Brain pericyte (primary cell): ENCODE data around the gene HSPG2.

ENCODE experiments used
- DNase-seq: peaks from one replicate; pipeline ENCODE4 v3.0.0-alpha.2; 2012; ENCODE audit warnings: low read depth, low spot score

The HSPG2 gene

GRCh38 chr1:21879928-21880618 is 57.0 kb downstream of the HSPG2 start:
- no peak for DNase-seq

DNA sequence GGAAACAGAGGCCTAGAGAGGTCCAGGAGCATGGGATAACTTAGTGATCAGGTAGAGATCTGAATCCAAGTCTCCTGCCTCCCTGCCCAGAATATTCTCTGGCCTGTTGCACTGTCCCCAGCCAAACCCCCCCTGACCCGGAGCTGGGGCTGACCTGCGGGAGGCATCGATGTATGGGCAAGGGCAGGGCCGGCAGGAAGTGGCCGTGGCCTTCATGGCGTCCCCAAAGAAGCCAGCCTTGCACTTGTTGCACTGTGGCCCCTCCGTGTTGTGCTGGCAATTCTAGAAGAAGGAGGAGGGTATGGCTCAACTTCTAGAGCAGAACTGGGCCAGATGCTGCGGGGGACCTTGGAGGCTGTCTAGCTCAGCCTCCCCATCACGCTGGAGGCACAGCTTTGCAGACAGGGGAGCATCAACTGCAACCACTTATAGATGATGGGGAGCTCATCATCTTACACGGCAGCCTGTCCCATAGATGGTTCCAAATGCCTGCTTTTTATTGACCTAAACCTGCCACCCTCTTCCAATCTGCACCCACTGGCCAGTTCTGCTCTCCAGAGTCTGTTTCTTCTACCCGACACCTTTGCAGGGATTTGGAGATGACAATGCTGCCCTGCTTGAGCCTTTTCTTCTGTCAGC is 58.2 kb downstream of the HSPG2 start:
- no peak for DNase-seq

DNA sequence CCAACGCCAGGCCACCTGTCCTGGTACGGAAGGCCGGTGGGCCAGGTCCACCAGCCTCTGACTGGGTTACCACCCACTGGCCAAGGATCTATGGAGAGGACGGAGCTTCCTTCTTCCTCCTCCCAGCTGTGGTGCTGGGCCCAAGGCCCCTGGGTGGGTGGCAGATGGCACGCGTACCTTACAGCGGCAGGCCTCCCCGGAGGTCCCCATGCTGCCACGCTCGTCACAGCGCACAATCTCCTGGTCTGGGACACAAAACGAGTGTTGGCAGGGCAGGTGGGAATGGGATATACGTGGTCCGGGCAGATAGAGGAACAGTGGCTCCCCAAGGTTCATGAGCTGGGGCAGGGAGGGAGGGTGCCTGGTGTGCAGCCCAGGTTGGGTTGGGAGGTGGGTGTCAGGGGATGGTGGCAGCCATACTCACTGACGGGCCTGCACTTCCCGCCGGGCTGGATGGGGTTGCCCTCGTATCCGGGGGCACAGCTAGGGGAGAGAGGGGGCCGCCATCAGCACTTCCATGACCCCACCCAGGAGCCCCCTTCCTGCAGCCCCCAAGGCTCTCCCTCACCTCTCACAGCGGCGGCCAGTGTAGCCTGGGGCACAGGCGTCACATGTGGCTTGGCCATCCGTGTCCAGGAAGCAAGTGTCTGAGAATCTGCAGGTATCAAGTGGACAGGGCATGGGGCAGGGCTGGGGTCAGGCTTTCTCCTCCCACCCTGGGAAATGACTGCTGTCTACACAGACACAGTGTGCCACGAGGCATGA is 58.9 kb downstream of the HSPG2 start:
- DNase-seq = no peak

- no peak for DNase-seq
Measured at GRCh38 chr1:21876267-21876666, 60.8 kb downstream of the HSPG2 start.

GRCh38 chr1:21875621-21876063 is 61.5 kb downstream of the HSPG2 start:
- DNase-seq = no peak

DNA sequence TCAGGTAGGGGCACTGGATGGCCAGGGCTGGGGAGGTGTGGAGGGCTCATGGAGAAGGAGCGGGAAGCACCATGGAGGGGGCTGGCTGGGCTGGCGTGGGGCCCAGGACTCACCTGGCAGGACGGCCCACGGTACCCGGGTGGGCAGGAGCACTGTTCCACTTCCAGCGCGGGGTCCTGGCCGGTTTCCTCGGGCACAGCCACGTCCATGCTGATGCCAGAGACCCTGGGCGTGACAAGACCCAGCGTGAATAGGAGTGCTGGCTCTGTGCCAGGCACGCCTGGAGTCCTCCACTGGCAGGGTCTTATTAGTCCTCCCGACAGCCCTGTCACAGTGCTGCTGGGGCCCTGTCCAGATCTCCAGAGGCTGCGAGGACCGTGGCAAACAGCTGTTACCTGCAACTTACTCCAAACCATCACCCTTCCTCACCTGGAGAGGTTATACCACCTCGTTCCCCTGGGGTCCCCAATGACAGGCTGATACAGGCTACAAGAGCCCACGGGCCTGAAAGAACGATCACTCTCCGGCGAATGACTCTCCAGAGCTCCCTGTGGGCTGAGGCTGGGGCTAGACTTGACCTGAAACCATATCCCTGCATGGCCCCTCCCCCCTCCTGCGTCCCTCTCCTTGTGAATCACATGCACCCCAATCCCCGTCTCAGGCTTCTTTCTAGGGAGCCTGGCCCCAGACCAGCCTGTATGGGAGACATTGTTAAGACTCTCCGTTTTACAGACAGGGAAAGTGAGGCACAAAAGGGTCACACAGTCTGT is 62.1 kb downstream of the HSPG2 start:
- DNase-seq = no peak

GRCh38 chr1:21874328-21874727 is 62.8 kb downstream of the HSPG2 start:
- no peak for DNase-seq

DNA sequence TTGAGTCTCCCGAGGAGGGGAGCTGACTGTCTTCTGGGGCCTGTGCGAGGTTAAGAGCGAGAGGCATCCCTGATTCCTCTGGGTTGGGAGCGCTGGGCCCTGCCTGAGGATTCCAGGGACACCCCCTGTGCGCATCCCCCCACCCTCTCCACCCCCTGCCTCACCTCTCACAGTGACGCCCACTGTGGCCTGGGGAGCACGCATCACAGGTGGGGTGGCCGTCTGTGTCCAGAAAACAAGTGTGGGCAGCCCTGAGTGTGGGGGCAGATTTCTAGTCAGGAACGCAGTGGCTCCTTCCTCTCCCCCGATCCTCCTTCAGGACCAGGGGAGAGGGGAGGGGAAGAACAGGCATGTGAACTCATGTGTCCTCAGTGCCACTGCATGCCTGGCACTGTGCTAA is 63.3 kb downstream of the HSPG2 start:
- no peak for DNase-seq

GRCh38 chr1:21873174-21873573 is 63.9 kb downstream of the HSPG2 start:
- no peak for DNase-seq

- DNase-seq = no peak
Measured at GRCh38 chr1:21872445-21873079, 64.5 kb downstream of the HSPG2 start.

GRCh38 chr1:21871943-21872342 is 65.2 kb downstream of the HSPG2 start:
- no peak for DNase-seq

DNA sequence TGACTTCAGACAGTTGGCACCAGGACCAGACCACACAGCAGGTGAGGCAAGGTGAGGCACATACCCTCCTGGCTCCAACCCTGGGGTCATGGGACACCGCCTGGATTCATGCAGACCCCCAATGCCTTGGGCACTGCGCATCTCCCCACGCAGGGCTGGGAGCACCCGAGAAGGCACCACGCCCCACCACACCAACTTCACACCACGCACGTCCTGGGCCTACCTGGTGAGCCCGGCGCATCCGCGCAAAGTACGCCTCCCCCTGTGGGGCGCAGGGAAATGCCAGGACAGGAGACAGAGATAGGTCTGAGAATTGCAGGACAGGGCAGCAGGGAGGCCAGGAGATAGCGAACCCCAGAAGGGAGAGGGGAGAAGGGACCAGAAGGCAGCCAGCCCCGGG is 66.5 kb downstream of the HSPG2 start:
- no peak for DNase-seq

DNA sequence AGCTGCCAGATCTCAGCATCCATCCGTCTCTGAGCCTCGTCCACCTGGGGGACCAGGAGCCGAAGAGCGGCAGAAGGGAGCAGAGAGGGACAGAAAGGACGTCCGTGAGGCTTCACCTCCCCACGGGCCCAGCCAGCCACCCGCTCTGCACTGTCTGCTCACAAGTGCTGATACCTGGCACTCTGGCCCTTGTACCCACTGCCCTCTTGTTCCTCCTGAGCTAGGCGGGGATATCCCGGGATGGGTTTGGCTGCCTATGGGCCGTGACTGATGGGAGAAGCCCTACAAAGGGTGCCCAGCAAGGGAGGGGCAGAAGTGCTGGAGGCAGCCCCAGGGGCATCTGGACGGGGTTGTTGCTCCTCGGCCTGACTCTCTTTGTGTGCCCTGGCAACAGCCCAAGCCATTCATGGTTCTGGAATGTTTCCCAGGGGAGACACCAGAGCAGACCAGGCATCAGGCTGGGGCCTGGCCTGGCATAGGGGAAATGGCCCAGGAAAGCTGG is 67.4 kb downstream of the HSPG2 start:
- peak; percentile 66 for DNase-seq

GRCh38 chr1:21868941-21869454 is 68.1 kb downstream of the HSPG2 start:
- no peak for DNase-seq

- no peak for DNase-seq
Measured at GRCh38 chr1:21868482-21868881, 68.6 kb downstream of the HSPG2 start.

DNA sequence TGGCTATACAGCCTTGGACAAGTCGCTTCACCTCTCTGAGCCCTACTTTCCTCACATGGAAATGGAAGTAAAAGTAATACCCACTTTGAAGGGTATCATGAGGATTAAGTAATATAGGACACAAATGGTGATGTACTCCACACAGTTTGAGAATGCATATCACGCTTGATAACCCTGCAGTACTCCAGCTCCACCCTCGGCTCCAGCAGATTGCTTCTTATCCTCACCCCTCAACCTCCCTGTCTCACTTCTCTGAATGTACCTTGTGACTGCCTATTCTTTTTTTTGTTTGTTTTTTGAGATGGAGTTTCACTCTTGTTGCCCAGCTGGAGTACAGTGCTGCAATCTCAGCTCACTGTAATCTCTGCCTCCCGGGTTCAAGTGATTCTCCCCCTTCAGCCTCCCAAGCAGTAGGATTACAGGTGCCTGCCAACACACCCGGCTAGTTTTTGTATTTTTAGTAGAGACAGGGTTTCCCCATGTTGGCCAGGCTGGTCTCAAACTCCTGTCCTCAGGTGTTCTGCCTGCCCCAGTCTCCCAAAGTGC is 69.6 kb downstream of the HSPG2 start:
- DNase-seq = no peak

DNA sequence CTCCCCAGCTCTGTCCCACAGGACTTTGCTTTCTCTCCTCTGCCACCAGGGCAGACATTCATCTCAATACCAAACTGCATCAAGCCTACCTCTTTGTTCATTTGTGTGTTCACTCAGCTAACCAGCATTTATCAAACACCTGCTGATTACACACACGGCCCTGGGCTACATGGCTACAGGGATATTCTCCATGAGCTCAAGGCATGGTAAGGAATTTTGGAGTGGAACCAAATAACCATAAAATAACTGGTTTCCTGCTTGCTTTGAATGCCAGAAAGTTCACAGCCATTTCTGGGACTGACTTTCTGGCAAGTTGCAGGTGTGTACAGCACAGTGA is 70.4 kb downstream of the HSPG2 start:
- no peak for DNase-seq

GRCh38 chr1:21865943-21866706 is 71.0 kb downstream of the HSPG2 start:
- no peak for DNase-seq

DNA sequence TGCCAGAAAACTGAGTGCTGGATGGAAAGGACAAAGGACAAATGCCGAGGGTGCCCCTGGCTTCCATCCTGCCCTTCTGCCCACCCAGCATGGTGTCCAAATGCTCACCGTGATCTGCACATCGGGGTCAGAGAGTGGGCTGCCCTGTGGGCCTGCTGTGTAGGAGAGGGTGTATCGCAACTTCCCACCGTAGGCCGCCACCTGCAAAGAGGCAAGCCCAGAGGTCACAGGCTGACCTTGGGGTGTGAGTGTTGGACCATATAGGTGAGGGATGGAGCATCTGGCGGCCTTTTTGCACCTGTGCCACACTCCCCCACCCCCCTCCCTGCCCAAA is 71.5 kb downstream of the HSPG2 start:
- DNase-seq = no peak

DNA sequence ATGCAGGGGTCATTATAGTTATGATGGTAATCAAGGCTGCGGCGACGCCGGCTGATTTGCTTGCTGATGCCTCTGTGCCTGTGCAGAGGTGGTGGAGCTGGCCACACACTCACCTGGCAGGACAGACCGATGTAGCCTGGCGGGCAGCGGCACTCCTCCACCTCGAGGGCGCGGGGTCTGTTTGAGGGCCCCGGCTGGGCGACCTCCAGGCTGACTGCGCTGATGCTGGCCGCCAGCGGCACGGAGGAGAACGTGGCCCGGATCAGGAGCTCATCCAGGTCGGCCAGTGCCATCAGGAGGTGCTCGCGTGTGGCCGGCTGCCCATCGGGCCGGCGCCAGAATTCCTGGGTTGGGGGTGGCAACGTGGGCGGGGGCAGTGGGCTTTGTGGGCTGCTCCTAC is 72.4 kb downstream of the HSPG2 start:
- DNase-seq = no peak
